Suprapubic skin (tissue), 4 donors: ENCODE data around the gene ZDHHC24. TPM values are rescaled to one million over a fixed set of nuclear protein-coding genes. Genes with fewer than 3 reads are reported as not detected.

Source experiments
- DNase-seq, 2 donors: peaks; one replicate each; pipeline ENCODE4 v3.0.0-alpha.2; 2019; ENCODE audit warnings: low spot score in 2 of 2
- H3K27ac ChIP-seq: fragments of 200-600 bp; sonication (generic); one replicate; pipeline ENCODE4 v1.5.1; 2019
- H3K27me3 ChIP-seq: fragments of 200-600 bp; sonication (generic); one replicate; pipeline ENCODE4 v1.5.1; 2019
- H3K36me3 ChIP-seq: fragments of 200-600 bp; sonication (generic); one replicate; pipeline ENCODE4 v1.5.1; 2019
- H3K4me1 ChIP-seq: fragments of 200-600 bp; sonication (generic); one replicate; pipeline ENCODE4 v1.5.1; 2019
- H3K4me3 ChIP-seq: fragments of 200-600 bp; sonication (generic); one replicate; pipeline ENCODE4 v1.5.1; 2019; ENCODE audit warnings: mild to moderate bottlenecking
- H3K9me3 ChIP-seq: fragments of 200-600 bp; sonication (generic); one replicate; pipeline ENCODE4 v1.5.1; 2019
- EP300 ChIP-seq: sonication (generic); formaldehyde crosslinking; IDR thresholded peaks from one replicate; pipeline ENCODE4 v1.6.1; 2017; ENCODE audit warnings: antibody characterized with exemption
- POLR2A ChIP-seq, 2 donors: fragments of 450-650 bp; IDR thresholded peaks; one replicate each; pipeline ENCODE4 v1.6.1; 2017; ENCODE audit warnings: antibody characterized with exemption in 2 of 2, mild to moderate bottlenecking in 2 of 2, moderate library complexity in 2 of 2
- POLR2AphosphoS5 ChIP-seq, 3 donors: sonication (generic); formaldehyde crosslinking; IDR thresholded peaks; one replicate each; pipeline ENCODE4 v1.6.1; 2017; ENCODE audit warnings: antibody characterized with exemption in 3 of 3
- WGBS: methylation state at CpG from one replicate; pipeline ENCODE4 v1.1.5; 2018; 5-methylcytosine and 5-hydroxymethylcytosine counted together
- total RNA-seq, 4 donors: library from RNA; depleted of rRNA; stranded (reverse); fragments of >200 nt; gene quantifications; one replicate each; pipeline ENCODE4 v1.1.0, GENCODE V29; 2016
- TF ChIP-seq, protein P1 (sequence below), 2 donors: fragments of 200-600 bp in 1 of 2; fragments of 450-650 bp in 1 of 2; sonication (generic) in 1 of 2; IDR thresholded peaks; one replicate each; pipeline ENCODE4 v1.5.1; 2016 to 2019; ENCODE audit warnings: antibody characterized with exemption in 2 of 2, mild to moderate bottlenecking in 1 of 2, moderate library complexity in 1 of 2

Gene ZDHHC24
- total RNA-seq, 4 donors from 2014 or later: 13.9 to 37.2 (median 15.3) TPM

DNA sequence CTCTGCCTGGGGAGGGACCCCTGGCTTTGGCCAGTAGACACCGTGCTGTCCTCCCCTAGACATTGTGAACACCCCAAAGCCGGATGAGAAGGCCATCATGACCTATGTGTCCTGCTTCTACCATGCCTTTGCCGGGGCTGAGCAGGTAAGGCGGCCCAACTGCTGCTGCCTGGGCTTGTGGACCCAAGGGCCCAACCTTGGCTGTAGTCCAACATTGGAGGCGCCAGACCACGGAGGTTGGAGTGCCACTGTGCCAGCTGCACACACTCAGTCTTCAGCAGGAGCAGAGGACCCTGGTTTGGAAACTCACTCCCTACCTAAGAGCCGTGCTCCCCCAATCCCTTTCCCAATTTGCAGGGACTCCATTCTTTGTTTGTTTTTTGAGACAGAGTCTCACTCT is 10.2 kb upstream of the ZDHHC24 start:
- Histone ChIP-seq H3K27me3 (peaks cover 9% of the 10 kb centered on the region), H3K36me3 (no peaks in the 10 kb centered on the region), H3K9me3 (no peaks in the 10 kb centered on the region), H3K4me1 (peaks cover 10% of the 10 kb centered on the region), H3K27ac (no peak overlapping the region), H3K4me3 (no peak overlapping the region)
- no peak for DNase-seq
- TF ChIP-seq EP300 (no peak), POLR2A (IDR thresholded peaks at IDR 0.05) (no peak), POLR2AphosphoS5 (IDR thresholded peaks at IDR 0.05) (no peak)
- TF ChIP-seq, protein P1, sequence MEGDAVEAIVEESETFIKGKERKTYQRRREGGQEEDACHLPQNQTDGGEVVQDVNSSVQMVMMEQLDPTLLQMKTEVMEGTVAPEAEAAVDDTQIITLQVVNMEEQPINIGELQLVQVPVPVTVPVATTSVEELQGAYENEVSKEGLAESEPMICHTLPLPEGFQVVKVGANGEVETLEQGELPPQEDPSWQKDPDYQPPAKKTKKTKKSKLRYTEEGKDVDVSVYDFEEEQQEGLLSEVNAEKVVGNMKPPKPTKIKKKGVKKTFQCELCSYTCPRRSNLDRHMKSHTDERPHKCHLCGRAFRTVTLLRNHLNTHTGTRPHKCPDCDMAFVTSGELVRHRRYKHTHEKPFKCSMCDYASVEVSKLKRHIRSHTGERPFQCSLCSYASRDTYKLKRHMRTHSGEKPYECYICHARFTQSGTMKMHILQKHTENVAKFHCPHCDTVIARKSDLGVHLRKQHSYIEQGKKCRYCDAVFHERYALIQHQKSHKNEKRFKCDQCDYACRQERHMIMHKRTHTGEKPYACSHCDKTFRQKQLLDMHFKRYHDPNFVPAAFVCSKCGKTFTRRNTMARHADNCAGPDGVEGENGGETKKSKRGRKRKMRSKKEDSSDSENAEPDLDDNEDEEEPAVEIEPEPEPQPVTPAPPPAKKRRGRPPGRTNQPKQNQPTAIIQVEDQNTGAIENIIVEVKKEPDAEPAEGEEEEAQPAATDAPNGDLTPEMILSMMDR (IDR thresholded peaks at IDR 0.05): no peak
- 75% methylated on average over 3 of the region's 7 CpGs for WGBS

DNA sequence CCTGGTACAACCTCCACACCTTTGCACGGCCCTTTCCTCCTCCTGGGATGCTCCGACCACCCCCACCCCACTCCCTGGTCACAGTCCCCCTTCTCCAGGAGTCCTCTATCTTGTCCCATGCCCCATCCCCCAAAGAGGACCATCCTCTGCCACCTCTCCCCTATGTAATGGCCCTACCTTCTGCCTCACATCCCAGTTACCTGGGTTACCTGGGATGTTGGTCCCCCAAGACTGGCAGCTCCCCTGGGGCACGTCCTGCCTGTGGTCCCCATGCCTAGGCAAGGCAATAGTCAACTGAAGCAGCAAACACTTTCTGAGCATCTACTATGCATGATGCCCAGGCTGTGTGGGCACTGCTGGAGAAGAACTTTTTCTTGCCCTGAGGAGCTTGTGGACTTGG is 9.6 kb upstream of the ZDHHC24 start:
- H3K9me3 ChIP-seq: no peaks in the 10 kb centered on the region
- H3K27ac ChIP-seq: no peak overlapping the region
- no peak overlapping the region for H3K4me3 ChIP-seq
- 86% methylated on average over 3 of the region's 3 CpGs for WGBS
- peaks cover 10% of the 10 kb centered on the region for H3K4me1 ChIP-seq
- no peak for DNase-seq
- no peaks in the 10 kb centered on the region for H3K36me3 ChIP-seq
- TF ChIP-seq POLR2AphosphoS5 (IDR thresholded peaks at IDR 0.05) (no peak), POLR2A (IDR thresholded peaks at IDR 0.05) (no peak), EP300 (no peak)
- TF ChIP-seq, protein P1 (IDR thresholded peaks at IDR 0.05): no peak
- H3K27me3 ChIP-seq: peaks cover 9% of the 10 kb centered on the region

DNA sequence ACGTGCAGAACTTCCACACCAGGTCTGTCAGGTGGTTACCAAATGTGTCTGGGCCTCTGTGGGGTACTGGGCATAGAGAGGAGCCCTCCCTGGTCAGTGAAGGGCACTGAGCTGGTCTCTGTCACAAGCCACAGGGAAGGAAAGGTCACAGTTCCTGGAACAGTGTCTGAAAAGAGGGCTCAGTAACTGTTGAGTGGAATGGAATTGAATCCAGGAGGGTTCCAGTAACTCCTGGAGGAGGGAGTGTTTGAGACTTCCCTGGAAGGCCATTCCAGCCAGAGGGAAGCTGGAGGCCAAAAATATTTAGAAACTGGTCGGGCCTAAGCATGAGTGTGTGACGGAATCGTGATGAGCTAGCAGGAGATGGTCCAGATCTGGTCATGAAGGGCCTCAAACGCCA is 8.8 kb upstream of the ZDHHC24 start:
- DNase-seq: no peak
- peaks cover 9% of the 10 kb centered on the region for H3K27me3 ChIP-seq
- TF ChIP-seq, protein P1 (IDR thresholded peaks at IDR 0.05): no peak
- TF ChIP-seq EP300: no peak
- TF ChIP-seq POLR2AphosphoS5 (IDR thresholded peaks at IDR 0.05): no peak
- TF ChIP-seq POLR2A (IDR thresholded peaks at IDR 0.05): no peak
- no peak overlapping the region for H3K27ac ChIP-seq
- H3K4me1 ChIP-seq: peaks cover 9% of the 10 kb centered on the region
- H3K4me3 ChIP-seq: no peak overlapping the region
- 91% methylated on average over 4 of the region's 5 CpGs for WGBS
- no peaks in the 10 kb centered on the region for H3K36me3 ChIP-seq
- no peaks in the 10 kb centered on the region for H3K9me3 ChIP-seq

DNA sequence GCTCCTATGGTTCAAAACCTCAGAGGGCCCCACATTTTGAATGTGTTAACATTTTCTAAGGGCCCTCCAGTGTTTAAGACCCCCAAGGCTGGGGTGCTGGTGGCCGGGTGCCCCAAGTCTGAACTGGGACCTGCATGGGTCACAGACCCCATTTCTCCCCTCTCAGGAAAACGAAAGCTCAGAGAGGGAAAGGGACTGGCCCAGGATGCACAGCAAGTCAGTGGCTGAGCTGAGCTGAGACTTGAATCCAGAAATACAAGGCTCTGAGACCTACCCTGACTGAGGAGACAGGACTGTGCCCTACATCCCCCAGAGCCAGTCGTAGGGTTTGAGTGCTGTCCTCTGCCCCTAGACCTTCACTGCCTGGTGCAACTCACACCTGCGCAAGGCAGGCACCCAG is 5.0 kb upstream of the ZDHHC24 start:
- H3K27me3 ChIP-seq: no peaks in the 10 kb centered on the region
- peaks cover 7% of the 10 kb centered on the region for H3K4me1 ChIP-seq
- TF ChIP-seq, protein P1 (IDR thresholded peaks at IDR 0.05): no peak
- TF ChIP-seq POLR2A (IDR thresholded peaks at IDR 0.05) (no peak), POLR2AphosphoS5 (IDR thresholded peaks at IDR 0.05) (no peak), EP300 (no peak)
- no peak overlapping the region for H3K27ac ChIP-seq
- DNase-seq: no peak
- H3K9me3 ChIP-seq: no peaks in the 10 kb centered on the region
- no peak overlapping the region for H3K4me3 ChIP-seq
- WGBS: 88% methylated on average over 4 of the region's 4 CpGs
- no peaks in the 10 kb centered on the region for H3K36me3 ChIP-seq

DNA sequence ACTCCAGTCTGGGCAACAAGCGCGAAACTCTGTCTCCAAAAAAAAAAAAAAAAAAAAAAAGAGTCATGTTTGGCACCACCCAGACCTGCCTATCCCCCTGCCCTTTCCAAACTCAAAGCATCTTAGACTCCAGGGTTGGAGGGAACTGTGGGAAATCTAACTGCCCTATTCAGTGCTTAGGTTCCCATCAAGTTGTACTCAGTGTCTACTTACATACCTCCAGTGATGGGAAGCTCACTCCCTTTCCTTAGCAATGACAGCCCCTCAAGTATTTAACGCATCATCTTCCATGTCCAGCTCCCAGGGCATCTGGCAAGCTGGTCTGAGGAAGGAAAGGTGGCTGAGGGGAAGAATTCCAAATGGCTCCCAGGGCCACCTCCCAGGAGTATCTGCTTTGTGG is 3.8 kb upstream of the ZDHHC24 start:
- Histone ChIP-seq H3K27me3 (no peaks in the 10 kb centered on the region), H3K27ac (no peak overlapping the region), H3K36me3 (no peaks in the 10 kb centered on the region), H3K4me1 (peaks cover 16% of the 10 kb centered on the region), H3K9me3 (no peaks in the 10 kb centered on the region), H3K4me3 (no peak overlapping the region)
- WGBS: 88% methylated on average over 3 of the region's 3 CpGs
- no peak for DNase-seq
- TF ChIP-seq, protein P1 (IDR thresholded peaks at IDR 0.05): no peak
- TF ChIP-seq EP300 (no peak), POLR2AphosphoS5 (IDR thresholded peaks at IDR 0.05) (no peak), POLR2A (IDR thresholded peaks at IDR 0.05) (no peak)
